Measurements from ENCODE around the gene CD96.

The CD96 gene

GRCh38 chr3:111566844-111567243, 24.8 kb downstream of the CD96 start:
- DNase-seq (ENCODE audit: low read depth), result no peak

DNA sequence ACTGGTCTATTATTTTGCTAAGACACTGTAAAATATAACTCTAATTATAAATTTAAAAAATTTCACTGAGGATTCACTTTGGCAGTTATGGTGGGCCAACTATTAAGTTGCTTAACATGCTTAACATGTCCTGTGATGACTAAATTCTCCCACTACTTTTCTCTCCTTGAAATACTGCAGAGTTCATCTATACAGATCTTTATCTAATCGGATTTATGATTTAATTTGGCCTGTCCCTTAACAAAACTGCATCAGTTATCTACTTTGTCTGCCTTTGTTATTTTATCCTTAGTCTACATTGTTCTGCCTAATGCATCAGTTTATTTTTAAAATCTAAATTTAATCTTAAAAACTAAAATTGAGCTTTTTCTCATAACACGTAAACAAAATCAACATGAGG, 26.4 kb downstream of the CD96 start:
- DNase-seq (ENCODE audit: low read depth), result no peak

- no peak for DNase-seq (ENCODE audit: low read depth)
These were observed 26.9 kb downstream of the CD96 start for GRCh38 chr3:111568911-111569310.

- DNase-seq (ENCODE audit: low read depth), result no peak
These were observed 28.5 kb downstream of the CD96 start for GRCh38 chr3:111570404-111571030.

- DNase-seq (ENCODE audit: low read depth), result no peak
These were observed 29.3 kb downstream of the CD96 start for GRCh38 chr3:111571282-111571681.

DNA sequence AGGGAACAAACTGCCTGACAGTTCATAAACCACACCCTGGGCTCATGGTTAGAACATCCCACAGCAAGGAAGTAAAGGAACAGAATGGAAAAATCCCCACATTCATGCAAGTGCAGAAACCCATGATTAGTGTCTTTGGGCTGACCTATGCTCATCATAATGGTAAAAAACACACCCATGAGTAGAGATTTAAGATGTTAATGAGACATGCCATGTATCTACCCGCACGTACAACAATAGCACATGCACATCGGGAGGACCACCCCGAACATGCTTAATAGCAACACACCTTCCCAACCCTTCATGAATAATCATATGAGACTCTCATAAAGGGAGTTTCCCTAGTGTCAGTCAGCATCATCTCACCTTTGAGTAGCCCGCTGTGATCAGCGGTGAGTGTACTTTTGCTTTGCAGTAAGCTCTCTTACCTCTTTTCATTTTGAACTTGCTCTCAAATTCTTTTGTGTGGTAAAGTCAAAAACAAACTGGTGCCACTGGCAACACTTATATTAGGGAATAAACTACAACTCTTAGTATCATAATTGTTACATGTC, 30.0 kb downstream of the CD96 start:
- peak; percentile 32 for DNase-seq (ENCODE audit: low read depth)

DNA sequence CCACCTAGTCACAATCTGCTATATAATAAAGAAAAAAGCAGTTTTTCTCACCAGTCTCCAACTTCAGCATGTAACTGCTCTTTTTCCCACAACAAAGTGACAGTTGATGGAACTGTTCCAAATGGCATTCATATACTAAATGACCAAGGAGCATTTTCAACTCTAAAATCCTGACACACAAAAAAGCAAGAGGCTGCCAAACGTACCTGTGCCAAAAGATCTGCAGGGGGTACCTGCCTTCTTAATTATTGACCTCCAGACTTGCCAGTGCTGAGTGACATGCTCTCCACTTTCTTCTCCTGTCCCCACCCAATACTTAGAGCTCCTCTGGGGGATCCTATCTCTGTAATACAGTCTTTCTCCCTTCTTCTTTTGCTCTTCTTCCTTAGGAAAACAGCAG, 35.1 kb downstream of the CD96 start:
- DNase-seq (ENCODE audit: low read depth), result no peak

DNA sequence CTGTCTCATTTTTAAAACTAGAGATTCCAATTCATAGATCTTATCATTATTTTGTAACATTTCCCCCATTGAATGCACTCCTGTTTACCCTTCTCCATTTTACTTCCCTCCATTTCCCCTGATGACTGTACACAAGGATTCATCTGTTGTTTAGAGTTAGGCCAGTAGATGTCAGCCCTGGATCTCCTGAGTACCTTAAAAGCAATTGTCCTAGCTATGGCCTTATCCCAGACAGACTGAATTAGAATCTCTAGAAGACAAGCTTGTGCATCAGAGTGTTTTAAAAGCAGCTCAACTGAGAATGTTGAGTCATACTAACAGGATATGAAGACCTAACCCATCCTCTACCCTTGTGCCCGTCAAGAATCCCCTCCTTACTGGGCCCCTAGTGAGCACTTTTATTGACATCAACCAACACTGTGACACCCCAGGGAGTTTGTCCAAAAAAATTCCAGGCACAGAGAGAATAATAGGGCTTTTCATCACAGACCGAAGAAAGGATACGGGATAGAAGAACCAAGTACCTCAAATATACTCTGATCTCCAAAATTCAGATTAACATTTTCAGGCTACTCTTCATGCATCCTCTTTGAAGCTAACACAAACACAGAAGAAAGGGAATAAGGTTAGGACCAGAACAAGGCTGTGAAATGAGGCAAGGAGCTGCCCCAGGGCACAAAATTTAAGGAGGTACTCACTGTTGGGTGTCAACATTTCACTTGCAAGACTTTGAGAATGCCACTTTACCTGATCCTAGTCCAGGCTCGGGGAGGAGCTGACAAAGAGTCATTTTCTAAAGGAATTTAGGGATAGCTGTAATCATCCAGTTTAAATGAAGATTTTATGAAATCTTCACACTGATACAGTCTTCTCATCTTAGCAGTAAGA, 36.0 kb downstream of the CD96 start:
- no peak for DNase-seq (ENCODE audit: low read depth)

DNA sequence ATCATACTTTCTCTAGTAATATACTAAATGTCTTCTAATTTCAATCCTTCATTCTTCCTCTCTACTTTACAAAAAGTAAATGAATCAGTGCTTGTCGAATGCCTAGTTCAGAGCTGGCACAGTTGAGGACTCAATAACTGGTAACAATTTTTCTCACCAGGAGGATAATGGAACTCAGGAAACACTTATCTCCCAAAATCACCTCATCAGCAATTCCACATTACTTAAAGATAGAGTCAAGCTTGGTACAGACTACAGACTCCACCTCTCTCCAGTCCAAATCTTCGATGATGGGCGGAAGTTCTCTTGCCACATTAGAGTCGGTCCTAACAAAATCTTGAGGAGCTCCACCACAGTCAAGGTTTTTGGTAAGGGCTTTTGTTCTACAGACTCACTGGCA, 36.9 kb downstream of the CD96 start:
- DNase-seq (ENCODE audit: low read depth), result no peak

DNA sequence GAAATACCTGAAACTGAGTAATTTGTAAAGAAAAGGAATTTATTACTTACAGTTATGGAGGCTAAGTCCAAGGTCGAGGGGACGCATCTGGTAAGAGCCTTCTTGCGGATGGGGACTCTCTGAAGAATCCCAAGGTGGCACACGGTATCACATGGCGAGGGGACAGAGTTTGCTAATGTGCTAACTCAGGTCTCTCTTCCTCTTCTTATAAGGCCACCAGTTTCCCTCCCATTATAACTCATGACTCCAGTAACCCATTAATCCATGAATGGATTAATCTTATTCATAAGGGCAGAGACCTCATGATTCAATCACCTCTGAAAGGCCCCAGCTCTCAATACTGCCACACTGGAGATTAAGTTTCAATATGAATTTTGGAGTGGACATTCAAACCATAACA, 37.5 kb downstream of the CD96 start:
- no peak for DNase-seq (ENCODE audit: low read depth)

DNA sequence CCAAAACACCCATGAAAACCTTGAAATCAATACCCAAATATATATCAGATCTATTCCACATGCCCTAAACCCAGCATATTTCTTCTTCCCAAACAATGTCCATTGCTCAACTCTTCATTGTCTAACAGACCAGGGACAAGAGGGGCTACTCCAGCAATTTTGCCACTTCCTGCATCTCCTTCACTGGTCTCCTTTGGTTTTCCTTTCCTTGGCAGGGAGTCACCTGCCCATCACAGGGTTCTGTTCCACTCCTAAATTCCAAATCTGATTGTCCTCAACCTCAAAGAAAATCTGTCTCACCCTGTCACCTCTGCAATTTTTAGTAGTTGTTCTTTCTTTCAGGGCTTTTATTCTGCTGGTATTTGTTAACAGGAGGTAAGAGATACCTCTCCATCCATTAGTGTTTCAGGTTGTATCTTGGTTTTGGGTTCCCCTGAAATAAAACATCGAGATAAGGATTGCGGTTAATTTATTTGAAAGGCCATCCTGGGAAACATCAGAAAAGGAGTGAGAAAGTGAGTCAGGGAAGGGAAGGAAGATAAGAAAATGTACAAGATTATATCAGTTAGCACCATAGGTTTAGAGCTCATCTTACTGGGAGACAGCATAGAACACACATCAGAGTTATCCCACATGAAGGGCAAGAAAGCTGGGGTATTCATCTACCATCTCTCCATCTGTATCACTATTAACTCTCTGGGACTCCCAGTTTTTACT, 39.6 kb downstream of the CD96 start:
- DNase-seq (ENCODE audit: low read depth), result no peak

- no peak for DNase-seq (ENCODE audit: low read depth)
These were observed 40.1 kb downstream of the CD96 start for GRCh38 chr3:111582120-111582474.

DNA sequence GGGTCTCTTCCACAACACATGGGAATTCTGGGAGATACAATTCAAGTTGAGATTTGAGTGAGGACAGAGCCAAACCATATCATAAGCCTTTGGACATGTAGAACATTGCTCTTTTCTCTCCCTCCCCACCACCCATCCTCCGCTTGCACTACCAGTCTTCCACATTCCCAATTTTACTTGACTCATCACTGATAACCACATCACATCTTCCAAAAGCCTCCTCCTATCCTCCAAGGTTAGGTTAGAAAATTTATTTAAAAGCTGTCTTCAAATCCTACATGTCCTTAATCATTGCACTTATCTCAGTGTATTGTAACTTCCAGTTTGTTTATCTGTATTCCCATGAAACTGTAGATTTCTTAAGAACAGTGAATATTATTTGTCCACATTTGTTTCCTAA, 42.7 kb downstream of the CD96 start:
- DNase-seq (ENCODE audit: low read depth), result no peak

GRCh38 chr3:111585217-111585616, 43.2 kb downstream of the CD96 start:
- no peak for DNase-seq (ENCODE audit: low read depth)

- DNase-seq (ENCODE audit: low read depth), result no peak
These were observed 46.5 kb downstream of the CD96 start for GRCh38 chr3:111588527-111588926.

DNA sequence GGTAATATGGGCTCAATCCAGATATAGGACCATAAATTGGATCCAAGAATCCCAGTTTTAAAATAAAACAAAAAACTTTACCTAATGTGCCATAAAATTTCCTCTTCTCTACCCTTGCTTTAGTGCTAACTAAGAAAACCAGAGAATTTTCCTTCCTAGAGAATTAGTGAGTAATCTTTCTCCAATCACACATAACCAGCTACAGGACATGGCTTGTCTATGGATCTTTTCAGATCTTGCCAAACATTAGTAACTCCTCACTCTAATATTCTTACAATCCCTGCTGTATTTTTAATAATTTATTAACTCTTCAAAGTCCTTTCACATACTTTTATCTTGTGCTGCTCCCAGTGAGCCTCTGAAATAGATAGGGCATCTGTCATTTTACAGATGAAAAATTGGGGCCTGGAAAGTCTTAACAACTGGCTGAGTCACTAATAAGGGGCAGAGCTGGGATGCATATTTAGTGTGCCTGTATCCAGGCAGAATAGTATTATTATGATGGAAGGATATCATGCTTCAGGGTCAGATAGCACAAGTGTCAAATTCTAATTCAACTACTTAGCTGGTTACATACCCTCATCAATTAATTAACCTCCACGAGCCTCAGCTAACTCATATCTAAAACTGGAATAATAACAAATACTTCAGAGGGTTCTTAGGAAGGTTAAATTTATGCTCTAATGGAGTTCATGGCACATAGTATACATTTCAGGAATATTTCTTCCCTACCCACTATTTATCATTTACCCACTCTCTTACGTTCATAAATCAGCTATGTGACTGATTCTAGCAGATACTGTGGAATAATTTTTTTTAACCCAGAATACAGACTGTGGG, 47.5 kb downstream of the CD96 start:
- no peak for DNase-seq (ENCODE audit: low read depth)

GRCh38 chr3:111590143-111590491, 48.1 kb downstream of the CD96 start:
- no peak for DNase-seq (ENCODE audit: low read depth)

DNA sequence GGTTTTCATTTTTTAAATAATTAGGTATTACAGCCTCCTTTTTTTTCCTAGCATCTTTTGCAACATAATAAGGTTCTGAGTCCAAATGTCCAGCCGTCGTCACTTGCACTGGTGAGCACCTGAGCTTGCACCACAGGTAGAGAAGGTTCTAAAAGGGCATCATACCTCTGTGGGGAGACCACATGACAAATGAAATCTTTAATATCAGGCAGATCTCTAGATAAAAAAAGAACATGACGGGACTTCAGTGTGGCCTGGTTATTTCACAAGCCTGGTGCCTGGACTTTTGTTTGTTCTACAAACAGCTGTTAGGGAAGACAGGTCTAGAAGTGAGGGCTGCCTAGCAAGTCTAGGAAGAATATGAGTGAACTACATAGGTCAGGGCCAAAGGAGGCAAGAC, 49.6 kb downstream of the CD96 start:
- no peak for DNase-seq (ENCODE audit: low read depth)

DNA sequence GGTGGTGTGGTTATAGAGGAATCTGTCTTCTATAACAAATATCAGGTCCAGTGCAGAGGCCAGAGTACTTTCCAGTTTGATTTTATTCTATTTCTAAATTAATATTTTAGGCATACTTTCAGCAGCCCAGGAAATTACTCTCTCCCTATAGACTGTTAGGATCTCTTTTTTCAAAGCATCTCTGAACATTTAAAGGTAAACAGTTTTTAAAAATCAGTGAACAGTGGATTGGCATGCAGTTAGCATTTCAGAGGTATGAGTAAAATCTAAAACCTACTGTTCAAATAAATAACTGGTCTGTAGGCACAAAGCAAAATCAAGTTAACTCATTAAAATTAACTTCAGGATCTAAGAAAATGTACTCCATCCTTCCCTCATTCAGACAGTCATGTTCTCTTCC, 50.1 kb downstream of the CD96 start:
- no peak for DNase-seq (ENCODE audit: low read depth)

DNA sequence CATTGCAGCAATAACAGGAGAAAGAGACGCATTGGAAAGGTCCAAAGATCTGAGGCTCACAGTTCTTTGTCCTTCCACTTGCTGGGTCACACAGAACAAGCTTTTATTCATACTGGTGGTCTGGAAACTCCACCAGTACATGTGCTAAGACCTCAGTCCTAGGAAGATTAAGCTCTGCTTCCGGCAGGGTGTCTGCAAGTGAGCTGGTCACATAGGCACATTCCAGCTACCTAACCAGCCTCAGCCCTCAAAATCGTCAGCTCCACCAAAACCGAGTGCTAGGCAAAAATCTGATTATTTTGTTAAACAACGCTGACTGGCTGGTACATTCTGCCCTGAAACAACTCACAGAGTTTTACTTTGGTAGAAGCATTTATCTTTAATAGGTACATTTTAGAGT, 50.9 kb downstream of the CD96 start:
- no peak for DNase-seq (ENCODE audit: low read depth)

DNA sequence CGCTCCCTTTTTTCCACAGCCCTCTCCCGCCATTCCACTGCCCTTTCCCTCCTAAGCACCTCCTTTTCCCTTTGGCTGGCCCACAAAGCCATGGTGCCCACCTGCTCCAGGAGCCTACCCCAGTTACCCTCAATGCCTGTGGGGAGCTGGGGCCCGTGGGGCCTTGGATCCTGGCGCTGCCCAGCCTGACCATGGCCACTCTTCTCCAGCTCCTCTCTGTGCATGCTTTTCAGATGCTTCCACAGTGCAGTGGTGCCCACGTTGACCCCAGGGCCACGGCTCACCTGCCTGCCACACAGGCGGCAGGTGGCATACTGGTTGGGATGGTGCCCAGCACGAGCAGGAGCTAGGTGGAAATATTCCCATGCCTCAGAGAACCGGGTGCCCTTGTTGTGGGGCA, 51.7 kb downstream of the CD96 start:
- DNase-seq (ENCODE audit: low read depth), result no peak

DNA sequence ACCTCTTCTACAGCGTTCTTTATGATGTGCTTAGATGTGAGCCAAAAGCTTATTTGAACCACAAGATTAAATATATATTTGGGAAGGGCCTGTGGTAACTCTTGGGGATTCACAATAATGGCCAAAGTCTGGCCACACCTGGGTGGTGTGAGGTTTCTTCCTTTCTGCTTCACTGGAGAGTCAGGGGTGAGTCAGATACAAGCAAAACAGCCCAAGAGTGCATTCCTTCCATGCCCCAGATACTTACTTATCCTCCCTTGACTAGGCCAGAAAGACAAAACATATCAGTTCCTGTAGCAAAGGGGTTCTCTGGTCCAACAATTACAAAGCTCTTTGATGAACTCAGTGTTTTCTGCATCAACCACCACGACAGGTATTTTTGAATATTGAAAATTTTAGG, 52.2 kb downstream of the CD96 start:
- DNase-seq (ENCODE audit: low read depth), result no peak

All from activated T-cell treated with anti-CD3 and anti-CD28 coated beads for 24 hours (primary cell).